Measurements from ENCODE around the gene LCNL1. TPM values are rescaled to one million over a fixed set of nuclear protein-coding genes. Genes with fewer than 3 reads are reported as not detected.

LCNL1 gene
- total RNA-seq, 1 donor from 2014 or later = not detected

Other genes starting within 250 kb of the LCNL1 start
- gene LCN10, start 240.1 kb upstream of the LCNL1 start, total RNA-seq (ENCODE audit: low replicate concordance) = not detected in 2 replicates
- gene LCN6, start 234.5 kb upstream of the LCNL1 start, total RNA-seq (ENCODE audit: low replicate concordance) = not detected in 2 replicates
- gene LCN8, start 224.8 kb upstream of the LCNL1 start, total RNA-seq (ENCODE audit: low replicate concordance) = not detected in 2 replicates
- not detected in 2 replicates for gene LCN15, start 218.5 kb upstream of the LCNL1 start, total RNA-seq (ENCODE audit: low replicate concordance)
- 19.9 and 46.8 TPM in 2 replicates for gene TMEM141, start 191.6 kb upstream of the LCNL1 start, total RNA-seq (ENCODE audit: low replicate concordance)
- 0.84 and 2.1 TPM in 2 replicates for gene CCDC183, start 186.7 kb upstream of the LCNL1 start, total RNA-seq (ENCODE audit: low replicate concordance)
- gene RABL6, start 175.0 kb upstream of the LCNL1 start, total RNA-seq (ENCODE audit: low replicate concordance) = 71.2 and 148 TPM in 2 replicates
- 0.77 TPM in 1 of 2 replicates, not detected in the other for gene AJM1, start 140.5 kb upstream of the LCNL1 start, total RNA-seq (ENCODE audit: low replicate concordance)
- 58.8 and 110 TPM in 2 replicates for gene PHPT1, start 133.6 kb upstream of the LCNL1 start, total RNA-seq (ENCODE audit: low replicate concordance)
- 2.6 and 8.3 TPM in 2 replicates for gene MAMDC4, start 130.6 kb upstream of the LCNL1 start, total RNA-seq (ENCODE audit: low replicate concordance)
- 269 and 293 TPM in 2 replicates for gene EDF1, start 116.7 kb upstream of the LCNL1 start, total RNA-seq (ENCODE audit: low replicate concordance)
- gene TRAF2, start 96.5 kb upstream of the LCNL1 start, total RNA-seq (ENCODE audit: low replicate concordance) = 16.1 and 33.9 TPM in 2 replicates
- 21.5 and 85.1 TPM in 2 replicates for gene FBXW5, start 38.3 kb upstream of the LCNL1 start, total RNA-seq (ENCODE audit: low replicate concordance)
- not detected in 2 replicates for gene C8G, start 37.8 kb upstream of the LCNL1 start, total RNA-seq (ENCODE audit: low replicate concordance)
- gene LCN12, start 30.7 kb upstream of the LCNL1 start, total RNA-seq (ENCODE audit: low replicate concordance) = 0.19 TPM in 1 of 2 replicates, not detected in the other
- gene PTGDS, start 5.5 kb upstream of the LCNL1 start, total RNA-seq (ENCODE audit: low replicate concordance) = not detected in 2 replicates
- 31.5 and 79.6 TPM in 2 replicates for gene PAXX, start 9.4 kb downstream of the LCNL1 start, total RNA-seq (ENCODE audit: low replicate concordance)
- gene CLIC3, start 13.6 kb downstream of the LCNL1 start, total RNA-seq (ENCODE audit: low replicate concordance) = not detected in 2 replicates
- gene ABCA2, start 45.2 kb downstream of the LCNL1 start, total RNA-seq (ENCODE audit: low replicate concordance) = 2.7 and 19.7 TPM in 2 replicates
- gene FUT7, start 49.1 kb downstream of the LCNL1 start, total RNA-seq (ENCODE audit: low replicate concordance) = not detected in 2 replicates
- gene NPDC1, start 63.2 kb downstream of the LCNL1 start, total RNA-seq (ENCODE audit: low replicate concordance) = 3.8 and 31.3 TPM in 2 replicates
- not detected in 2 replicates for gene ENTPD2, start 71.1 kb downstream of the LCNL1 start, total RNA-seq (ENCODE audit: low replicate concordance)
- gene SAPCD2, start 87.6 kb downstream of the LCNL1 start, total RNA-seq (ENCODE audit: low replicate concordance) = 5.7 and 27.7 TPM in 2 replicates
- gene UAP1L1, start 94.5 kb downstream of the LCNL1 start, total RNA-seq (ENCODE audit: low replicate concordance) = 0.12 and 0.51 TPM in 2 replicates
- gene MAN1B1, start 104.0 kb downstream of the LCNL1 start, total RNA-seq (ENCODE audit: low replicate concordance) = 24.6 and 43.5 TPM in 2 replicates
- gene DPP7, start 131.7 kb downstream of the LCNL1 start, total RNA-seq (ENCODE audit: low replicate concordance) = 2.6 and 24.3 TPM in 2 replicates
- gene GRIN1, start 156.2 kb downstream of the LCNL1 start, total RNA-seq (ENCODE audit: low replicate concordance) = 0.03 TPM in 1 of 2 replicates, not detected in the other
- 0.59 TPM in 1 of 2 replicates, not detected in the other for gene LRRC26, start 187.1 kb downstream of the LCNL1 start, total RNA-seq (ENCODE audit: low replicate concordance)
- gene TMEM210, start 189.1 kb downstream of the LCNL1 start, total RNA-seq (ENCODE audit: low replicate concordance) = not detected in 2 replicates
- gene ANAPC2, start 205.6 kb downstream of the LCNL1 start, total RNA-seq (ENCODE audit: low replicate concordance) = 18.9 and 30.9 TPM in 2 replicates
- gene SSNA1, start 205.7 kb downstream of the LCNL1 start, total RNA-seq (ENCODE audit: low replicate concordance) = 27.9 and 69.8 TPM in 2 replicates
- 3.4 and 9.1 TPM in 2 replicates for gene TPRN, start 217.7 kb downstream of the LCNL1 start, total RNA-seq (ENCODE audit: low replicate concordance)
- 21.6 and 43.7 TPM in 2 replicates for gene TMEM203, start 222.7 kb downstream of the LCNL1 start, total RNA-seq (ENCODE audit: low replicate concordance)
- 5.1 and 20.5 TPM in 2 replicates for gene NDOR1, start 222.7 kb downstream of the LCNL1 start, total RNA-seq (ENCODE audit: low replicate concordance)
- 0.77 and 0.84 TPM in 2 replicates for gene RNF208, start 239.2 kb downstream of the LCNL1 start, total RNA-seq (ENCODE audit: low replicate concordance)
- gene CYSRT1, start 242.2 kb downstream of the LCNL1 start, total RNA-seq (ENCODE audit: low replicate concordance) = 0.56 TPM in 1 of 2 replicates, not detected in the other
- gene RNF224, start 244.5 kb downstream of the LCNL1 start, total RNA-seq (ENCODE audit: low replicate concordance) = not detected in 2 replicates
- gene SLC34A3, start 247.9 kb downstream of the LCNL1 start, total RNA-seq (ENCODE audit: low replicate concordance) = not detected in 2 replicates